HG02642 (cell line): ENCODE results near the gene PABPC3.
A peak's percentile ranks its signal among the peaks of the same experiment; 100 is the strongest.

ENCODE experiments used
- ATAC-seq: cut with Tn5 transposase; IDR thresholded peaks from one replicate; pipeline ENCODE4 v1.9.1; 2021; ENCODE audit warnings: mild to moderate bottlenecking; ENCODE audit not compliant: unreplicated experiment, poor library complexity

The PABPC3 gene

DNA sequence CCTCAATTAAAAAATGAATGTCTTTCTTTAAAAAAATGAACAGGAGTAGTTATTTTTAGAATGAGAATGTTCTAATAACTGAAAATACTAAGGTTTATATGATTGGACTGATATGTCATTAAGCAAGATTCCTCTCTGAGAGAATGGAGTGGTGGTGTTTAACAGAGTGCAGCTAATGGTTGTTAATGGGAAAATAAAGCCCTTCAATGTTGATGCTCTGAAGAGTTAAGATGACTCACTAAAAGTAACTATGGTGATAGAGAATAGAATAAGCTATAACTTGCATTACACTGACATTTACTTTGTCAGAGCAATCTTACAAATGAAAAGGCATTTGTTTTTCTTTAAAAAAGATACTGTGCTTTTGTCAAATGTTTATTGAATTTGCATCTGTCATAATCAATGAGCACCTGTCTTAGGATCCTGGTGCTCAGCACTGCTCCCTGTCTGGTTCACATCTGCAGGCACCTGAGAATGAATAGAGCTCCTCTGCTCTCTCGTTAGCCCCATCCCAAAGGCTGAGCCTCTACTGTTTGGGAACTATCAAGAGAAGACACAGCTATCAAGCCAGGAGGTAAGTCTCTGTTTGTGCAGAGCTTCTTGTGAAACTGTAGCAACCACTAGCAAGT is 15.1 kb downstream of the PABPC3 start:
- ATAC-seq, result no peak

DNA sequence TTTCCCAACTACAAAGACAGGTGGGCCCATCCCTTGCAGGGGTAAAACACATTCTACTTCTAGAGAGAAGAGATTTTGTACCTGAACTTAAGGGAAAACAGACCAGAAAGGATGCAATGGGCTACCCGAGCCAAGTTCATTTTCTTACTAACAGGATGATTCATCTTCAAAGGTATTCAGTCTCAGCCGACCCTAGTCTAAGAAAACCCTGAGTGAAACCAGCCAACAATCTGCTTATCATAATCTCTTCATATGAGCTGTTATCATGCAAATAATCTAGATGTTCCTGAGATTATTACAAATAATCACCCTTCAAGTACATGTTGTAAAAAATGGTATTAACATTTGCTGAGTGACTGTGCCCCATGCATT is 15.6 kb downstream of the PABPC3 start:
- no peak for ATAC-seq

DNA sequence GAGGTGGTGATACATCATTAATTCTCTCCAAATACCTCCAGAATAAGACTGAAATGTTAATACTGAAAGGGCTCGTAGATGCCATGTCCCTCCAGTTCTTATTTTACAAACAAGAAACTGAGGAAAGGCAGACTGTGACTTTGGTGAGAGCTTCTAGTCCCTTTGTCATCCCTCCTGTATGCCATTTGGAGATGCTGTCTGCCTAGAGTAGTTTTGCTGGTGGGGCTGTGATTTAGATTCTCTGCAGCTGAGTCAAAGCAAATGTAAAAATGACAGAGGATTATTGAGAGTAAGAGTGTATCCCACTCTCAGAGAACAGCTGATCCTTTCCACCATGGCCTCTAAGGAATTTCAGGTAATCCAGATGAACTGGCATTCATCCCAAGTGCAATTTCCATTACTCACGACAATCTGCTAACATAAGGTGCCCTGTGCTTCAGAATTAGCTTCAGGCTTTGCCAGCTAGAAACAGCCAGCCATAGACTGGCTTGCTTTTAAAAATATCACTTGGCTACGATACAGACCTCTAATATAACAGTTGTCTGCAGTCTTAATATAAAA is 16.8 kb downstream of the PABPC3 start:
- ATAC-seq, result no peak

DNA sequence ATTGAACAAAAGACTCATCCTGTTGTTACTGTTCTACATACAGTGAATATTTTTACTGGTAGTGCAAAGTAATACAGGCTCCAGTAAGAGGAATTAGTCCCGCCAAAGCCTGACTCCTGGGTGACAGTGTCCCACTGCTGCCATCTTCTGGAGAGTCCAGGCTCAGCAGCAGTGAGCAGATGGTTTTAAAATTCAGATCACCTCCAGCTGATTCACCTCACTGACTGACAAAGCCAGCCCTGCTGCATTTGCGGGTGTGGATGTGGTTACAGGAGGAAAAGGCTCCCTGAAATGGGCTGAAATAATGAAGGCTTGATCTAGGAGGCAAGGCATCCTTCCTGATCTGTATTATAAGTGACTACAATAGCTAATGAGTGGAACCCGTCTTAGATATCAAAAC is 18.3 kb downstream of the PABPC3 start:
- peak; percentile 83 for ATAC-seq

DNA sequence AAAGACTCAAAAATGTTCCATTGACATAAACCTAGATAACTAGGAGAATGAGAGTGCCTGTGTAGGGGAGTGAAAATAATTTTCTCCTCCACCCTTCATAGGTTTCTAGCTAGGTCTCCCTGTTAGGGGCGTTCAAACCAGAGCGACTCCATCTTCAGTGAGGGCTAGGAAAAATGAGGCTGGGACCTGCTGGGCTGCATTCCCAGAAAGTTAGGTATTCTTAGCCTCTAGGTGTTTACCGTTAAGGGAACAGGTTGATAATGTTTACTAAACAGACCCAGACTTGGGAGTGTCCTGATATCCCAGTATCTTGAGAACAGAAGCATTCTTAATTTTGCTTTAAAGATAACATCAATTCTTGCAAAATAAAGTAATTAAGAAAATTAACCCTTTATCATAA is 20.1 kb downstream of the PABPC3 start:
- ATAC-seq, result no peak

DNA sequence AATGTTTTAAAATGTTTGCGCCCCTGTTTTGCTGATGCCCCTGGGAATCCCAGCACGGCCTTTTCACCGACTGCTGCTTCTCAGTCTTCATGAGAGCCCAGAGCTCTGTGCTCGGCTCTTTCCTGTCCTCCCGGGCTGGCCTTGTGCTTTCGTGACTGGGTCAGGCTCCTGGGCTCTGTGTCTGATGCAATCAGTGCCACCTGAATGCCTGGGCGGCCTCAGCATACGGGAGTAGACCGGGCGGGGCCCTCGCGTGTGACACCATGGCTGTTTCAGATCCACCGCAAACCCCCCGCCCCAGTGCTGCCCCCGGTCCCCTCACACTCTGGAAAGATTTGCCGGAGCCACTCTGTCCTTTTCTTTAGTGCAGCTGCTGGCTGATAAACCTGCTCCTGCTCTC is 21.4 kb downstream of the PABPC3 start:
- ATAC-seq, result no peak

DNA sequence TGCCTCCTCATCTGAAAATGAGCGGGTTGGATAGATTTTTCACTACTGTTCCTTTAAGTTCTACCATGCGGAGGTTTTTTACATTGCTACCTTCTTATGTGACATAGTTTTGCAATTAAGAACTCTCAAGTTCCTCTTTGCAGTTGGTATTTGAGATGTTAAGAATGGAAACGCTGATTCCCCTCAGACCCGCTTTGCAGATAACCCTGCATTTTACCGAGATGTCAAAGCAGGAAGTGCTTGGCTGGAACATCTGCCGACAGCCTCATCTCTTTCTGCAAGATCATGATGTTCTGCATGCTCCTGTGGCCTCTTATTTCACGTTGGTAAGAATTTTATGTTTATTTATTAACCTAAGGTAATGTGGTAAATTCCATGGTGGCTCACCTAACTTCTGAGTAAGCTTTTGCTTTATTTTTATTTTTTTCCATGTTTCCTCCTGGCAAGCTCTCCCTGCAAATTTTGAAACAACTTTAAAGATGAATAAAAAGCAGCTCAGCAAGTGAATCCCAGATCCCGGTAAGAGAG is 22.5 kb downstream of the PABPC3 start:
- ATAC-seq, result no peak

DNA sequence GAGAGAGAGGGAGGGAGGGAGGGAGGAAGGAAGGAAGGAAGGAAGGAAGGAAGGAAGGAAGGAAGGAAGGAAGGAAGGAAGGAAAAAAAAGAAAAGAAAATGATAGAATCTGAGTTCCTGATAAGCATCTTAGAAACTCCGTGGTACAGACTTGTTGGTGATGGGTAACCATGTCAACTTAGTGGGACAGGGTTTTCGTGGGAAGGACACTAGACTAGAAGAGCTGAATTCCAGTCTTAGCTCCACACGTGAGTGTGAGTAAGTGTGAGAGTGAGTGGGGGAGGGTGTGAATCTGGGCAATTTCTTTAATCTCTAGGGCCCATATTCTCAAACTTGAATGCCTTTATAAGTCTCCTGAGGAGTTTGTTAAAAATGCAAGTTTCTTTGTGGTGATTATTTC is 35.0 kb downstream of the PABPC3 start:
- no peak for ATAC-seq

DNA sequence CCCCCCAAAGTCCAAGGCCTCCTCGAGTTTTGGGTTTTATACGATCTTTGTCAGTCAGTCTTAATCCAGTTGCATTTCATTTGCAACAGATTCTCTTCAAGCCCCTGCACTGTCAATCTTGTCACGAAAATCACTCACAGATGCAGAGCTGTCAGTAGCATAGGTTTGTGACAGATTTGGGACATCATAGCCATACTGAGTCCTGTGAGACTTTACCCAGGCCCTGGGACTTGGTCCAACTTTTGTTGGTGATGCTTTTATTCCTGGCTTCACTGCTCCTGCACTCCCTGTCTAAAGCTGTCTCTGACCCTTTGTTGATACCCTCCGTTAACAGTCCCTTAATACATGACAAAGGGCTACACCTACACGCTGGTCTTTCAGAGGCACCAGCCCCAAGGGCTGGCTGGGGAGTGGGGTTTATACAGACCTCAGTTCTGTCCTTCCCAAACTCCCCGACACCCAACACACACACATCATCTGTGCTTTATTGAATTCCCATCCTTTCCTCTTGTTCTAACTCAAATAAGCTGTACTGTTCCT is 36.0 kb downstream of the PABPC3 start:
- ATAC-seq, result no peak

DNA sequence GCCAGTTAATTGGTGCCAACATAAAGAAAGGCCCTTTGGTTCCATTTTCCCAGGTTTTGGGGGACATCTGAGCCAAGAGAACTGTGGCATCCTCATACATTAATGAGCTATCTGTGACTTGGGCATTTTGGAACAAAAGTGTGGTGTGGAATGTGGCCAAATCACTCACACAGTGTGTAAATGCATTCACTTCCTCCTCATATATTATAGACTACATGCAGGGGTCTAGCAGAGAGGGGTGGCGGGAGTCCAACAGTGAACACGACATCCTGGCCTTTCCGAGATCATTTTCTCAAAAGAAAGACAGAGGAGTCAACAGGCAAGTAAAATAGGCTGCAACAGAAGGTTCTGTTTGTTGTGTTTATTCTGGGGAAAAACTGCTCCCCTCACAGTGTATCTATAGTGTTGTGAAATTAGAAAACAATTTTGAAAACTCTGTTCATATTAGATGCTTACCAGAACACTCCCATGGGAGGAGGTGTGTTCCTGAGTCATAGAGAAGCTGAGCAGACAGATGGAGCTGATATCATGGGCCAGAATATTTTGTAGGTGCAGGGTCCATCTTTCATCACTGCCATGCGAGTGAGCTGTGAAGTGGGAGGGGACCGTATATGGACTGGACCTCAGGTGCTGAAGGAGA is 36.9 kb downstream of the PABPC3 start:
- ATAC-seq, result no peak

DNA sequence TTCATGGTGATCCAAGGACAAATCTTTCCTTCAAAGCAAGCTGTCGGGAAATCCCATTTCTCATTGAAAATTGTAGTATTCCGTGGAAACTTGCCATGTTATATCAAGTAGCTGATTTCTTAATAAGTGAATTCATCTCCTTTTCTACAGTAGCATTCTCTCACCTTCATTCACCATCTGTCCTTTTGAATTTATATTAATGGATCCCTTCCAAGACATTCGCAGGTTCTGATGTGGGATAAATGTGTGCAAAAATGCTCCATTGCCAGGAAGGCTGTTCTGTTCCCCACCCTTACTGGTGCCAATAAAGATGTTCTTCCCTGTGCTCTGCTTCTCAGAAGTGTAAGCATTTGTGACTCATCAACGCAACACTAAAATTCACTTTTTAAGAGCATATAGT is 40.0 kb downstream of the PABPC3 start:
- ATAC-seq, result no peak

DNA sequence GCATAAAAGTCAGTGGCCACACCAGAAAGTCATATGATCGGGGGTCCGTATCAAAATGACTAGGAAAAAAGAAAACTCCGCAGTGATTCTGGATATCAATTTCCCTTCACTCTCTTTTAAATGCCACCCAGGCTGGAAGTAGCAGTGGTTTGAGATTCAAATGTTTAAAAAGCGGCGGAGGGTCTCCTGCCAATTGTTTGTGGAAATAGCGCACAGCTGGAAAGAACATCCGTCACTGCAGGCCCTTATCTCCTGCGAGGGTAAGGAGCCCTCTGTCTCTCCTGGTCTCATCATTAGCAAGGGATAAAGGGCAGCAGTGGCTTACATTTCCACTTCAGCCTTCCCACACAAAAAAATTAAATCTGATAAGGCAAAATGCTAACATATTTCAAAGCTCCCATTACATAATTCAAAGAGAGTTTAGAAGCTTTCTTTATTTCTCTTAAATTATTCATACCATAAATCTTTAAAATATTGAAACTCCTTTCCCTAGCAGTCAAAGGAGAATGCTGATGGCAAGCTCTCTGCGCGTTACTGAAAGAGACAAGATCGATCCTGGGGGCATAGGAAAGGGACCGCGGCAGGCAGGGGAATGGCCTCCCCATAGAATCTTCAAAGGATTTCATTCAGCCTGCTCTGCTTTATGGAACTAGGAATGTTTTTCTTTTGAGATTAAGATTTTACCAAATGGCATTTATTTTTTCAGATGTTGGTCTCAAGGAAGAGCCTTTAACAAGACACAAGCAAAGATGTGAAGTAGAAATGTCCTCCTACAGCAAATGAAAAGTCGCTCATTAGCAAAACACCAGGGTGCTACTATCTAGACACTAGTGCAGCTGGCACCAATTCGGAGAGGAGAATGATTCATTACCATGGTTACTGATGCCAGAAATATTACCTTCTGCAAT is 41.2 kb downstream of the PABPC3 start:
- no peak for ATAC-seq

DNA sequence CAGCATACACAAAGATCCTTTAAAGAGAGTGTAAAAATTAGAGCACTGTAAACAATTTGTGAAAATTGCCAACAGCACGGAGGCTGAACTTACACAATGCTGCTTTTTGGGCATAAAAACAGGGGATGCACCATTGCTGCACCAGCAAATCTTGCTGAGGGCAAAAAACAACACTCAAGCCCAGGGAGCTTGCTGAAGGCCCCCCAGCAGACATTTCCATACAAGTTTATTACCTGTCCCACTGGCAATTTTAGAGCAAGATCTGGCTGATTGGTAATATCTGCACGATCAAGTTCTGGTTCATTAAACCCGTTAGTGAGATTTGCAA is 41.8 kb downstream of the PABPC3 start:
- ATAC-seq, result no peak

DNA sequence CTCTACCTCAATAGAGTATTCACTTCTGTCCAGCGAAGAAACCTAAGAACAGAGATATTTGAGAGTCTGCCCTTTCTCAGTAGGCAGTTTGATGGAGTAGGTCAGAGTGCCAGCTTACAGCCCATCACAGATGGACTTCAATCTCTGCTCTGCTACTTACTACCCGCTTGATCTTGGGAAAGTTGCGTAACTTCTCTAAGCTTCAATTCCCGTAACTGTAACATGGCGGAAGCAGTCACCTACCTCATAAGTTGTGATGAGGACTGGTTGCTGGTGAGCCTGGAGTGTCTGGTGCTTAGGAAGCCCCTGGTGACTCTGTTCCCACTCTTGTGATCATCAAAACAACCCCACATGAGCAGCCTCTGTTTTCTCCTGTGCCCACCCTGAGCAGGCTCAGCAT is 45.1 kb downstream of the PABPC3 start:
- ATAC-seq, result no peak

DNA sequence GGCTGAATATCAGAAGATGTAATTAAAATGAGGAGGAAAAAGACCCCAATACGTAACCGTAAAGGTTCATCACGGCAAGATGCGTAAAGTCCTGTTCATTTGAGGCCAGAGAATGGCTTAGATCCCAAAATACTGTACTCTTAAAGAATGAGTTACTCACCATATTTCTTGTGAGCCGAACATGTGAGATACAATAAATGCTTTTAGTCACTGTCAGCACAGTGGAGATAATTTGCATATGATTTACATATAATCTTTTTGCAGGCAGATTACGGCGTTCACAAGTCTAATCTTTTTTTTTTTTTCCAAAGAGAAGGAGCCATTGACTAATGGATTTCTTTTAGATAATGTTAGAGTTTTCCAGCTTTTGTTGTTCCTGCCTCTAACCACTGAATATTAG is 47.8 kb downstream of the PABPC3 start:
- ATAC-seq, result no peak

DNA sequence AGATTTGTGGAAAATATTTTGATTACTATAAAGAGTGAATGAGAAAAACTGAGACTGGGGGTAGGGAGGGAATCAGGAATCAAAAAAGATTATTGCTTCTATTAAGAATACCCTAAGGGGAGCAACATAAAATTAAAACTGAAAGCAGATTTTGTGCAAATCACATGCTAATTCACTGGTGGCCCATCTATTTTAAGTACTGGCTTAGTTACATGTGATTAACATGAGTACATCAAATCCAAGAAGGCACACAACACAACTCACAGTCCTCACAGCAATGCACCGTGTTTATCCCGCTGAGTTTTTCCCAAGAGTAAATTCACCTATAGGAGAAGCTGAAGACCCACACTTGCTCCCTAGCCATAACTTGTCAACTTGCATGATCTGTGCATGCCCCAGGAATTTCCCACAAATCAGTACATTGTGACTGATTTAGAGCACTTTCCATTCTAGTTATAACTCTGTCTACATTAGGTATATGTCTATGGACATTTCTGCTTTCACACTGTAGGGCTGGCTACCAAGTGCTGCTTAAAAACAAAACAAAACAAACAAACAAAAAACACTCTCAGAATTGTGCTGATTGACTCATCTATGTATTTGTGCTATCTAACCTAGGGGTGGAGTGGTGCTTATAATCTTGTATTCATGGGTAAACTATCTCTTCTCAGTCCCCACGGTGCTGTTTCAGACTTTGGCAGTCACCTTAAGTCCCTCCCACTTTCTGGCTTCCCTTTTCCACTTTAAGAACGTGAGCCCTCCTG is 51.9 kb downstream of the PABPC3 start:
- ATAC-seq, result peak; percentile 83

DNA sequence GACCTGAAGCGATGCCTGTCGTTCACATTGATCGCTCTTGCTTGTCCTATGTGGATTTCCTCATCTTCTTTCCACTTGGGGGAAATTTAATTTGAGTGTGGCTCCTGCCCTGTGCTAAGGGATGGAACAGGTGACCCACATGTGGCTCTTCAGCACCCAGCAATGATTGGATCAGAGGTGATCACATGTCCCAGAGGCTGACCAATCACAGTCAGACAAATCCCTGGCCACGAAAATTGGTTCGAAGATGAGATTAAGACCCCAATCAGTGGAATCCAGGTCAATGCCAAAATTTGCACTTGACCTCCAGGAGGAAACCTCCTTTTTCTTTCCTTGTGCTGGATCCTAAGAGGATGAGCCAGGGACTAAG is 52.5 kb downstream of the PABPC3 start:
- ATAC-seq, result no peak
